Cardiac septum (tissue), 1 donor: Measurements from ENCODE around the gene HAGHL. TPM values are rescaled to one million over a fixed set of nuclear protein-coding genes. Genes with fewer than 3 reads are reported as not detected.

Experiments
- DNase-seq: peaks from one replicate; pipeline ENCODE4 v3.0.0-alpha.2; 2020; ENCODE audit warnings: low spot score
- intact Hi-C: fragments of 100-400 bp; cut with DNase I; formaldehyde crosslinking; loops from one replicate; pipeline ENCODE4 v1.14.0; 2022
- total RNA-seq: library from RNA; stranded (reverse); fragmentation: NEBNext Ultra II Directional; extraction: Animal tissue kit (Norgen Biotek cat#: 25700); gene quantifications from one replicate; pipeline ENCODE4 v1.2.1, GENCODE V29; 2021
- donor health status: DM: no; HTN: no; CAD: no.

HAGHL gene
- total RNA-seq, 1 donor from 2014 or later = 10.9 TPM

- DNase-seq = no peak
- intact Hi-C loops = no loop called here
Measured at GRCh38 chr16:717450-718245, 9.3 kb upstream of the HAGHL start.

- intact Hi-C loops = no loop called here
- DNase-seq = no peak
Measured at GRCh38 chr16:718389-718788, 8.5 kb upstream of the HAGHL start.

- intact Hi-C loops = no loop called here
Measured at GRCh38 chr16:718922-719321, 8.0 kb upstream of the HAGHL start.

GRCh38 chr16:719815-720446, 7.0 kb upstream of the HAGHL start:
- DNase-seq = no peak
- intact Hi-C loops = loop anchor here (2.0 kb wide), 1 partner anchor 21 kb away; the partner anchor contains the start of gene CIAO3

More at GRCh38 chr16:718922-719321, 8.0 kb upstream of the HAGHL start:
- DNase-seq = no peak

GRCh38 chr16:720447-720989, 6.4 kb upstream of the HAGHL start:
- intact Hi-C loops = loop anchor here (2.0 kb wide), 1 partner anchor 20 kb away; the partner anchor contains the start of gene CIAO3
- no peak for DNase-seq

GRCh38 chr16:720990-721764, 5.7 kb upstream of the HAGHL start, which contains the start of gene ANTKMT:
Gene ANTKMT, plus strand, starts transcription at chr16:721146. Its CDS starts 129 bp downstream, at chr16:721275.
- intact Hi-C loops = loop anchor here (2.0 kb wide), 1 partner anchor 20 kb away; the partner anchor contains the start of gene CIAO3
- peak; percentile 85 for DNase-seq

- DNase-seq = no peak
Measured at GRCh38 chr16:721765-722540, 5.0 kb upstream of the HAGHL start.

GRCh38 chr16:722835-723633, 3.9 kb upstream of the HAGHL start:
- intact Hi-C loops = no loop called here
- no peak for DNase-seq

More at GRCh38 chr16:721765-722540, 5.0 kb upstream of the HAGHL start:
- intact Hi-C loops = loop anchor here (2.0 kb wide), 1 partner anchor 19 kb away; the partner anchor contains the start of gene CIAO3

GRCh38 chr16:723695-724094, 3.2 kb upstream of the HAGHL start:
- intact Hi-C loops = no loop called here
- no peak for DNase-seq

- intact Hi-C loops = no loop called here
- DNase-seq = no peak
Measured at GRCh38 chr16:724188-725040, 2.5 kb upstream of the HAGHL start.

- DNase-seq = no peak
- intact Hi-C loops = no loop called here
Measured at GRCh38 chr16:725041-725376, 1.9 kb upstream of the HAGHL start.

GRCh38 chr16:725463-726187, 1.3 kb upstream of the HAGHL start:
- no peak for DNase-seq
- intact Hi-C loops = no loop called here

- intact Hi-C loops = no loop called here
- DNase-seq = no peak
Measured at GRCh38 chr16:726188-726437, 793 bp upstream of the HAGHL start.

GRCh38 chr16:727291-727977, 528 bp downstream of the HAGHL start:
- no peak for DNase-seq
- intact Hi-C loops = no loop called here

- no peak for DNase-seq
Measured at GRCh38 chr16:728131-728889, 1.4 kb downstream of the HAGHL start.

More at GRCh38 chr16:728131-728889, 1.4 kb downstream of the HAGHL start:
- intact Hi-C loops = no loop called here
